Measurements from ENCODE around the gene COL27A1.

COL27A1 gene

GRCh38 chr9:114149181-114149580 is 6.2 kb upstream of the COL27A1 start:
- Histone ChIP-seq H3K27me3 (ENCODE audit: insufficient read depth, low read depth) (no peaks in the 10 kb centered on the region), H2AFZ (ENCODE audit: low read depth) (no peak overlapping the region), H3K36me3 (ENCODE audit: insufficient read depth) (no peaks in the 10 kb centered on the region), H3K4me3 (IDR thresholded peaks at IDR 0.05; ENCODE audit: insufficient read depth, low read depth, low read length) (no peak overlapping the region), H3K79me2 (ENCODE audit: insufficient read depth, low read depth) (no peaks in the 10 kb centered on the region), H4K20me1 (ENCODE audit: insufficient read depth) (no peaks in the 10 kb centered on the region), H3K9ac (no peak overlapping the region), H3K4me1 (ENCODE audit: low read depth, poor library complexity, severe bottlenecking) (no peaks in the 10 kb centered on the region), H3K4me2 (no peak overlapping the region), H3K27ac (no peak overlapping the region)
- TF ChIP-seq CTCF (conservative IDR thresholded peaks at IDR 0.05; ENCODE audit: low read depth, low read length), result no peak

- Histone ChIP-seq H3K4me2 (no peak overlapping the region), H3K4me3 (IDR thresholded peaks at IDR 0.05; ENCODE audit: insufficient read depth, low read depth, low read length) (no peak overlapping the region), H2AFZ (ENCODE audit: low read depth) (no peak overlapping the region), H4K20me1 (ENCODE audit: insufficient read depth) (no peaks in the 10 kb centered on the region), H3K36me3 (ENCODE audit: insufficient read depth) (no peaks in the 10 kb centered on the region), H3K79me2 (ENCODE audit: insufficient read depth, low read depth) (no peaks in the 10 kb centered on the region), H3K27ac (no peak overlapping the region), H3K9ac (no peak overlapping the region), H3K4me1 (ENCODE audit: low read depth, poor library complexity, severe bottlenecking) (no peaks in the 10 kb centered on the region), H3K27me3 (ENCODE audit: insufficient read depth, low read depth) (no peaks in the 10 kb centered on the region)
- no peak for TF ChIP-seq CTCF (conservative IDR thresholded peaks at IDR 0.05; ENCODE audit: low read depth, low read length)
Observed at GRCh38 chr9:114149765-114150340, 5.5 kb upstream of the COL27A1 start.

GRCh38 chr9:114150608-114151007 is 4.7 kb upstream of the COL27A1 start:
- H3K27me3 ChIP-seq (ENCODE audit: insufficient read depth, low read depth), result no peaks in the 10 kb centered on the region
- no peaks in the 10 kb centered on the region for H3K4me1 ChIP-seq (ENCODE audit: low read depth, poor library complexity, severe bottlenecking)
- no peak overlapping the region for H3K9ac ChIP-seq
- no peaks in the 10 kb centered on the region for H3K79me2 ChIP-seq (ENCODE audit: insufficient read depth, low read depth)
- no peak for TF ChIP-seq CTCF (conservative IDR thresholded peaks at IDR 0.05; ENCODE audit: low read depth, low read length)
- H4K20me1 ChIP-seq (ENCODE audit: insufficient read depth), result no peaks in the 10 kb centered on the region
- no peak overlapping the region for H3K4me2 ChIP-seq
- H3K36me3 ChIP-seq (ENCODE audit: insufficient read depth), result no peaks in the 10 kb centered on the region
- H3K27ac ChIP-seq, result no peak overlapping the region
- H2AFZ ChIP-seq (ENCODE audit: low read depth), result no peak overlapping the region
- no peak overlapping the region for H3K4me3 ChIP-seq (IDR thresholded peaks at IDR 0.05; ENCODE audit: insufficient read depth, low read depth, low read length)

- Histone ChIP-seq H4K20me1 (ENCODE audit: insufficient read depth) (no peaks in the 10 kb centered on the region), H3K4me2 (no peak overlapping the region), H3K79me2 (ENCODE audit: insufficient read depth, low read depth) (no peaks in the 10 kb centered on the region), H3K36me3 (ENCODE audit: insufficient read depth) (no peaks in the 10 kb centered on the region), H3K4me1 (ENCODE audit: low read depth, poor library complexity, severe bottlenecking) (no peaks in the 10 kb centered on the region), H3K9ac (no peak overlapping the region), H3K27ac (no peak overlapping the region), H3K27me3 (ENCODE audit: insufficient read depth, low read depth) (no peaks in the 10 kb centered on the region), H2AFZ (ENCODE audit: low read depth) (no peak overlapping the region), H3K4me3 (IDR thresholded peaks at IDR 0.05; ENCODE audit: insufficient read depth, low read depth, low read length) (no peak overlapping the region)
- TF ChIP-seq CTCF (conservative IDR thresholded peaks at IDR 0.05; ENCODE audit: low read depth, low read length), result no peak
Observed at GRCh38 chr9:114151426-114151956, 3.8 kb upstream of the COL27A1 start.

All from KMS-11 (cell line).